Activated CD8-positive, alpha-beta memory T cell treated with anti-CD3 and anti-CD28 coated beads, Interleukin-2, amount 50 U/mL, for 24 hours (primary cell): Measurements from ENCODE around the gene CMIP.

ENCODE experiments used
- DNase-seq: peaks from one replicate; pipeline ENCODE4 v3.0.0-alpha.2; 2020; ENCODE audit errors: extremely low read depth

Gene CMIP

GRCh38 chr16:81657224-81657623, 212.6 kb downstream of the CMIP start:
- DNase-seq = no peak

- DNase-seq = no peak
These were observed 213.2 kb downstream of the CMIP start for GRCh38 chr16:81657781-81658180.

DNA sequence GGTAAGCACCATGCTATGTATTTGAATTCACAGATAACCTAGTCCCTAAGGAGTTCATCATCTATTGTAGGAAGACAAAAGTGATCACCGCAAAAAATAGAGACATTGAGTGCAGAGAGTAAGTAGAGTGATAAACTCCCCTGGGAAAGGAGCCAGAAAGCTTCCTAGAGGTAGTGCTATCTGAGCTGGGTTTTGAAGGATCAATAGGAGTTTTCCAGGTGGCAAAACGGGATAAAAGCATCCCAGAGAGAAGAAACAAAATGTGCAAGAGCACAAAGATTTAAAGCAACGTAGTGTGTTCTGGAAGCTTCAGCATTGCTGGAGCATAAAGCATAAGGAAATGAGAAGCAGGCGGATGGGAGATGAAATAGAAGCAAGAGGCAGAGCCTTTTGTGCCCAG, 213.8 kb downstream of the CMIP start:
- DNase-seq = no peak

DNA sequence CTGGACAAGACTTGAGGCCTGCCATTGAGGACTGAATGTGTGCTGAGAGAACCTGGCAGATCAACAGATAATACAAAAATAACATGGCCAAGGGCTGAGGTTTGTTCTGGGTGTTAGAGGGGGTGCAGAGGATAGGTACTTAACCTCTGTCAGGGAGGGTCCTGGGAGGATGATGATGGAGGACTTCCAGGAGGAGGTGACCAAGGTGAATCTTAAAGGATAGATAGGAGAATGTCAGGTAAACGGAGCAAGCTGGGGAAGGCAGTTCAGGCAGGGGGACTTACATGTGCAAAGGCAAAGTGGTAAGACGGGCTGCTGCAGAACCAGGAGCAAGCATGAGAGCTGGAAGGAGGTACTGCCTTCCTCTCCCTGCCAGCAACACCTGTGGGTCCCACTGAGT, 214.6 kb downstream of the CMIP start:
- DNase-seq = no peak

- no peak for DNase-seq
These were observed 216.5 kb downstream of the CMIP start for GRCh38 chr16:81661082-81661481.

DNA sequence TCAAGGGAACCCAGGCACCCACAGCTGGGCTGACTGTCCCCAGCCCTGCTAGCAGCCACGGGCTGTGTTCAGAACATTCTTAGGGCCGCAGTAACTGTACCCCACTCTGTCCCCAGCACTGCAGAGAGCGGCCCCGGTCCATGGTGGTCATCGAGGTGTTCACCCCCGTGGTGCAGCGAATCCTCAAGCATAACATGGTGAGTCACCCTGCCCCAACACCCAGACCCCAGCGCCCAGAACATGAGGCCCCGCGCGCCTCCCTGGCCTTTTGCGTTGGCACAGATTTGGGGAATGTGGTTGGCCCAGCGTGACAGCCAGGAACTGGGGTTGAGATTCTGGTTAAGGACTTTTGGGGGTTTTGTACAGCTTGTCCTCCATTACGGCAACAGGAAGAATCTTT, 219.5 kb downstream of the CMIP start:
- no peak for DNase-seq

DNA sequence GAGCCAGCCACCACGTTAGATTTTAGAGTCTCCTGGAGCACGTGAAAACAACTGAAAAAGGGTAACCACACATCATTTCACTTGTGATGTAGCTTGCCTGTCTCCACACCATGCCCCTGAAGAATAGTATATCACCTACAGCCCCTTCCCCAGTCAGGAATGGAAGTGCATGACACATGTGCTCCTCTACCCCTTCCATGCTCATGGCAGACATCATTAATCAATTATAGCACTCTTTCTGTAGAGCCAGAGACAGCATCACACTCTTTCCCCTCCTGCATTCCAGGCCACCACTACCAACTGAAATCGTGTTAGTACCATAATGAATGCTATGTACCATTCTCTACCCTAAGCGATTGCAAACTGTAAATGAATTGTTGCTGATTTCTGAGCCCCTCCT, 221.0 kb downstream of the CMIP start:
- DNase-seq = no peak

DNA sequence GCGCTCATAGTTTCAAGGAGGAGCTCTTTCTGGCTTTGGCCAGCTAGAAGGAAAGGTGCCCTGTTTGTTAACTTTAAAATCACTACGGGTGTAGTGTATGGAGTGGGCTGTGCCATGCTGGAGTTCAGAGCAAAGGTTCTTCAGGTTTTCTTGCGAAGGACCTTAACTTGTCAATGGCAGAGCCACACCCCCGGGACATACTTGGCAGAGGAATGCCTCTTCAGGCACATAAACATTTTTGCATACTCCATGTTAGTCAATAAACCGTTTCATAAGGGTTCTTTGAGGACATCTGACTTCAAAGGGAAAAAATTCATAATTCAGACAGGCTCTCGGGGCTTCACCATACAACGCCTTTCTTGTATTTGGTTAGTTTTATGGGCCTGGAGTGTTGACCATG, 221.5 kb downstream of the CMIP start:
- no peak for DNase-seq

- no peak for DNase-seq
These were observed 223.9 kb downstream of the CMIP start for GRCh38 chr16:81668243-81669097.

- no peak for DNase-seq
These were observed 225.1 kb downstream of the CMIP start for GRCh38 chr16:81669473-81670350.

GRCh38 chr16:81671738-81672597, 227.4 kb downstream of the CMIP start:
- DNase-seq = no peak

DNA sequence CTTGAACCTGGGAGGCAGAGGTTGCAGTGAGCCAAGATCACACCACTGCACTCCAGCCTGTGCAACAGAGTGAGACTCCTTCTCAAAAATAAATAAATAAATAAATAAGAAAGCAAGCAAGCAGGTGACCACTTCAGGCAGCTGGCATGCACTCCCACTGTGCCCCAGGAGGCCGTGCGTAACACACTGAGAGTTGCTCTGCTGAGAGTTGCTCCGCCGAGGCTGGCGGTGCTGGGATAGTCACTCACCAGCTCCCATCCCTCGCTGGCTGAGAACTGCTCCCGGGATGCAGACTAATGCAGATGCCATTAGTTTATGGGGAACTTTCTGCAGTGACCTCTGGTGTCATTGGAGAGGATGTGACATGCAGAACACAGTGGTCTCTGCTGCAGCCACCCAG, 228.8 kb downstream of the CMIP start:
- no peak for DNase-seq

DNA sequence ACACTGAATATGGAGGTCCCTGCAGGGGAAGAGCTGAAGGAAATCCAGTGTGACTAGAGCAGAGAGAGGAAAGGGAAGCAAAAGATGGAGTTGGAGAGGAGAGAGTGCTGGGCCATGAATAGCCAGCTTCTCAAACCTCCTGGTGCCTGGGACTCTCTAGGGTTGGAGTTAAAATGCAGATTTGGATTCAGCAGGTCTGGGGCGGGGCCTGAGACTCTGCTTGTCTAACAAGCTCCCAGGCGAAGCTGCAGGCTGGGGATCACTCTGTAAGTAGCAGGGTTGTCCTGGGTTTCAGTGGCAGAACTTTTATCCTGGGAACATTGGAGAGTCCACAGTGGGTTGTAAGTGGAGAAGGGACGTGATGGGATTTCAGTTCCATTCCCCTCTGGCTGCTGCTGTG, 231.1 kb downstream of the CMIP start:
- DNase-seq = no peak

DNA sequence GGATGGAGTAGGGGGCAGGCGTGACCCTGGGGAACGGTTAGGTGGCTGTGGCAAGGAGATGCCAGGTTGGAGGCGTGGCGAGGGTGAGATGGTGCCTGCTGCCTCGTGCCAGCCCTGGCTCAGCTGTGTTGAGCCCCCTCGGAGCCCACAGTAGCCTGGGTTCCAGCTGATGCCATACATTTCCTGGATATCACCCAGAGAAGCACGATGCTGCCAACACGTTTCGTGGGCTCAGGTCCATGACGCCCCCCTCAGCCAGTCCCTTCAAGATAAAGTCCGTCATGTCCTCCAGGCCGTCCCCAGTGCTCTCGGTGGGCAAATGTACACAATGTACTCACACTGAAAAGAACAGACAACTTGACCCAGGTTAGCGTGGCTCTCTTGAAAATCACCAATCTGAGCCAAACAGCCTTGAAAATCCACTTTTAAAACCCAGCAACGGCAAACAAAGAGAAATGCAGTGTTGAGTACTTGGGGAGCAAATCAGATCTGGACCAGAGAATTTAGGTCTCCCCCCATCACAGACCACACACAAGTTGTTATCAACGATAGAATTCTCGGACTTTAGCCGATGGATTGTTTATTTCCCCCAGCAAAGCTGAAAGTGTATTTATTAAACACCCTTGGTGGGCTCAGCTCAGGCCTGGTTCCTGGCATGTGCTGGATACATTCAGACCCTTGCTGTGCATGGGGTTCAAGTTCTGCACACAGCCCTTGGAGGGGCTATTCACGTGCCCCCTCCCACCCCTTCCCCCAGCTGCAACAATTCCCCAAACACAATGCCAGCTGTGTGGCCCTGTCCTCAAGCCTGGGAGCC, 231.7 kb downstream of the CMIP start:
- no peak for DNase-seq

DNA sequence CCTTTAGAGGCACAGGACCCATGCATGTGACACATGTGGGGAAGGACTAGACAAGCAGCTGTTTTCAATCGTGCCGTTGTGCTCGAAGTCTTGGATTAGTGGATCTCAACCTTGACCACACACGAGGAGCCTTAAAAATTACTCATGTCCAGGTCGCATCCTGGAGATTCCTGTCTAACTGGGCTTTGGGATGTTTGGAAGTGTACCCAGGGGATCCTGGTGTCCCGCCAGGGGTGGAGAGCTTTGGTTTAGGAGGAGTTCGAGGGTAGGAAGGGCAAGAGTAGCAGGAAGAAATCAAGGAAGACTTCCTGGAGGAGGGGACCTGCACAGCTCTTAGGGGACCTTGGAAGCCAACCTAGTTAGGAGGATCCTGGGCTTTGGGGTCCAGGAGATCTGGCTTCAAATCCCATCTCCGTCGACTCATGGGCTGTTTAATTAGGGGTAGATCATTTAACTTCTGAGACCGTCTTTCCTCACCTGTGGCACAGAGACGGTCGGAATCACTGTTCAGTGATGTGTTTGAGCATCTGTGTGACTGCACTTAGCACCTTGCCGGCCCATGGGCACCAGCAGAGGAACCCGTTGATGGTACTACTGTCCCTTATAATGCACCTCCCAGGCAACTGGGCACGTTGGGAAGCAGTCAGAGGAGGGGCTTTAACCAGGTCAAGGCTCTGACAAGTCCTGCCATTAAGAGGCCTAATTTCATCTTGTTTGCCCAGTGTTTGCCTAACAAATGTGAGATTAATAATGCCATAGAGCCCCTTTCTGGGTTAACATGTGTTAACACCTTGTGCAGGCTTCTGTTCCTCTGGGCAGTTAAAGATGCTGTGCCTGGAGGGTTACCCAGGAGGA, 232.5 kb downstream of the CMIP start:
- no peak for DNase-seq

- no peak for DNase-seq
These were observed 233.9 kb downstream of the CMIP start for GRCh38 chr16:81678326-81679095.

DNA sequence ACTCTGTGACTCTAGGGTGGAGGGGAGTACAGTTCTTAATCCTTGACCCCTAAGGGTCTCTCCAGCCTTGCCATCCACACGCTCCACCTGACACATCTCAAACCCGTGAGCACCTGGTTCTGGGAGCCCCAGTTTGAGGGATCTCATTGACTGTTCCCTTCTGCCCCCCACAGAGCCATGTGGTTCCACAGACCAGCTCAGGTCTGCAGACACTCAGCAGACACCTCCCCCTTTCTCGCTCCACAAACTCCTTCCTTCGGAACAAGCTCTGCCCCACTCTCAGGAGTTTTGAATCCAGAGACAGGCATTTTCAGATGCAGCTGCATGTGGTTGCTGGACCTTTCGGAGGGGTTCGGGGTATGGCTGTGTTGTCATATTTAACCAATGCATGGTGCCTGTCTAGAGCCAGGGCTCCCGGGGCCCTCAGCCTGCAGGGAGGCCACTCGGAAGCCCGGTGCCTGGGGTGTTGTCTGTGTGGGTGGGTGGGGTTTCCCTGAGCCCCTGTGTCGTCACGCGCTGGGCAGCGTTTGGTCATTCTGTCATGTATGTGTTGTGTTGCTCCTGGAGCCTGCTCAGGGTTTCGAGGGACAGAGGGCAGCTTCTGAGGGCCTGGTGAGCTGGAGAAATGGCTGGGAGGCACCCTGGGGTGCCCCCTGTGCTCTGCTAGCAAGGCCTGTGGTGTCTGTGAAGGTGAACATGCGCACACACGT, 235.3 kb downstream of the CMIP start:
- no peak for DNase-seq

GRCh38 chr16:81680444-81681275, 236.1 kb downstream of the CMIP start:
- no peak for DNase-seq
